ENCODE data around the gene EDN1. TPM values are rescaled to one million over a fixed set of nuclear protein-coding genes. Genes with fewer than 3 reads are reported as not detected.

Gene EDN1
- total and polyA plus RNA-seq, 9 of the 15 experiments (the other 6 are each of a cell fraction or from before 2014, with no cell fraction given), result 0.03 to 0.06 TPM; not detected in 7

DNA sequence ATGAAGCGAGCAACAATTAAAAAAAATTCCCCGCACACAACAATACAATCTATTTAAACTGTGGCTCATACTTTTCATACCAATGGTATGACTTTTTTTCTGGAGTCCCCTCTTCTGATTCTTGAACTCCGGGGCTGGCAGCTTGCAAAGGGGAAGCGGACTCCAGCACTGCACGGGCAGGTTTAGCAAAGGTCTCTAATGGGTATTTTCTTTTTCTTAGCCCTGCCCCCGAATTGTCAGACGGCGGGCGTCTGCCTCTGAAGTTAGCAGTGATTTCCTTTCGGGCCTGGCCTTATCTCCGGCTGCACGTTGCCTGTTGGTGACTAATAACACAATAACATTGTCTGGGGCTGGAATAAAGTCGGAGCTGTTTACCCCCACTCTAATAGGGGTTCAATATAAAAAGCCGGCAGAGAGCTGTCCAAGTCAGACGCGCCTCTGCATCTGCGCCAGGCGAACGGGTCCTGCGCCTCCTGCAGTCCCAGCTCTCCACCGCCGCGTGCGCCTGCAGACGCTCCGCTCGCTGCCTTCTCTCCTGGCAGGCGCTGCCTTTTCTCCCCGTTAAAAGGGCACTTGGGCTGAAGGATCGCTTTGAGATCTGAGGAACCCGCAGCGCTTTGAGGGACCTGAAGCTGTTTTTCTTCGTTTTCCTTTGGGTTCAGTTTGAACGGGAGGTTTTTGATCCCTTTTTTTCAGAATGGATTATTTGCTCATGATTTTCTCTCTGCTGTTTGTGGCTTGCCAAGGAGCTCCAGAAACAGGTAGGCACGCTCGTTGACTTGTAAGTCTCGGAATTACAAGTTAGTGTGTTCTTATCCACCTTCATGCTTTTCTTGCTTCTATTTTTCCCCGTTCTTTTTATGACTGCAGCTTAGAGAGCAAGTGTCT is at the start of gene EDN1 (continued):
- TF ChIP-seq NRF1 (conservative IDR thresholded peaks at IDR 0.05 in 1 of 2, IDR thresholded peaks at IDR 0.05 in 1 of 2) (peak; percentile 48 to 60; a peak in 3 of 4 replicates), HDAC6 (IDR thresholded peaks at IDR 0.05; ENCODE audit: low read depth, low read length) (peak; percentile 90; the same call in 1 of the 2 replicates), HCFC1 (IDR thresholded peaks at IDR 0.05; ENCODE audit: low read depth, low read length) (no peak), ZNF79 (CRISPR knock-in tag; IDR thresholded peaks at IDR 0.05; ENCODE audit: low read depth) (no peak), ZFP1 (CRISPR knock-in tag; IDR thresholded peaks at IDR 0.05) (no peak), CHD4 (IDR thresholded peaks at IDR 0.05; ENCODE audit: insufficient read depth, insufficient replicate concordance, low read depth, low read length, poor library complexity, severe bottlenecking) (no peak), EP300 (IDR thresholded peaks at IDR 0.05; ENCODE audit: low read length) (no peak), SMAD4 (CRISPR knock-in tag; conservative IDR thresholded peaks at IDR 0.05) (peak; percentile 53), RAD21 (CRISPR knock-in tag; conservative IDR thresholded peaks at IDR 0.05 in 1 of 2, IDR thresholded peaks at IDR 0.05 in 1 of 2) (0 out of 4 replicates have a peak, but pooled peaks of 1 of the 2 experiments have one; percentile 19), PHF21A (IDR thresholded peaks at IDR 0.05; ENCODE audit: borderline replicate concordance, low read depth) (peak; percentile 53; the same call in 1 of the 2 replicates), NCOR1 (IDR thresholded peaks at IDR 0.05) (peak; percentile 50; the same call in 1 of the 2 replicates), OTX1 (CRISPR knock-in tag; IDR thresholded peaks at IDR 0.05) (no peak), THRAP3 (IDR thresholded peaks at IDR 0.05; ENCODE audit: borderline replicate concordance) (no peak), PHF20 (IDR thresholded peaks at IDR 0.05; ENCODE audit: partially characterized antibody) (no peak), RCOR1 (IDR thresholded peaks at IDR 0.05; ENCODE audit: borderline replicate concordance in 1 of 2, low read depth in 2 of 2, low read length in 2 of 2) (peak in 1 of 2 experiments; percentile 66; a peak in 1 of 4 replicates), JUN (IDR thresholded peaks at IDR 0.05; ENCODE audit: borderline replicate concordance, low read depth, low read length) (no peak), JUN (CRISPR knock-in tag; IDR thresholded peaks at IDR 0.05; ENCODE audit: borderline replicate concordance) (no peak)
- TF ChIP-seq, protein P1, sequence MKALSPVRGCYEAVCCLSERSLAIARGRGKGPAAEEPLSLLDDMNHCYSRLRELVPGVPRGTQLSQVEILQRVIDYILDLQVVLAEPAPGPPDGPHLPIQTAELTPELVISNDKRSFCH (CRISPR knock-in tag; IDR thresholded peaks at IDR 0.05), result no peak
- TF ChIP-seq, protein P1 (tag; IDR thresholded peaks at IDR 0.05), result no peak
- TF ChIP-seq, protein P2, sequence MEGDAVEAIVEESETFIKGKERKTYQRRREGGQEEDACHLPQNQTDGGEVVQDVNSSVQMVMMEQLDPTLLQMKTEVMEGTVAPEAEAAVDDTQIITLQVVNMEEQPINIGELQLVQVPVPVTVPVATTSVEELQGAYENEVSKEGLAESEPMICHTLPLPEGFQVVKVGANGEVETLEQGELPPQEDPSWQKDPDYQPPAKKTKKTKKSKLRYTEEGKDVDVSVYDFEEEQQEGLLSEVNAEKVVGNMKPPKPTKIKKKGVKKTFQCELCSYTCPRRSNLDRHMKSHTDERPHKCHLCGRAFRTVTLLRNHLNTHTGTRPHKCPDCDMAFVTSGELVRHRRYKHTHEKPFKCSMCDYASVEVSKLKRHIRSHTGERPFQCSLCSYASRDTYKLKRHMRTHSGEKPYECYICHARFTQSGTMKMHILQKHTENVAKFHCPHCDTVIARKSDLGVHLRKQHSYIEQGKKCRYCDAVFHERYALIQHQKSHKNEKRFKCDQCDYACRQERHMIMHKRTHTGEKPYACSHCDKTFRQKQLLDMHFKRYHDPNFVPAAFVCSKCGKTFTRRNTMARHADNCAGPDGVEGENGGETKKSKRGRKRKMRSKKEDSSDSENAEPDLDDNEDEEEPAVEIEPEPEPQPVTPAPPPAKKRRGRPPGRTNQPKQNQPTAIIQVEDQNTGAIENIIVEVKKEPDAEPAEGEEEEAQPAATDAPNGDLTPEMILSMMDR (IDR thresholded peaks at IDR 0.05 in 2 of 3, conservative IDR thresholded peaks at IDR 0.05 in 1 of 3; ENCODE audit: insufficient read depth in 2 of 3, low read depth in 1 of 3, low read length in 3 of 3), result peak in 2 of 3 experiments; percentile 24 to 40; a peak in 2 of 6 replicates
- TF ChIP-seq, protein P3, sequence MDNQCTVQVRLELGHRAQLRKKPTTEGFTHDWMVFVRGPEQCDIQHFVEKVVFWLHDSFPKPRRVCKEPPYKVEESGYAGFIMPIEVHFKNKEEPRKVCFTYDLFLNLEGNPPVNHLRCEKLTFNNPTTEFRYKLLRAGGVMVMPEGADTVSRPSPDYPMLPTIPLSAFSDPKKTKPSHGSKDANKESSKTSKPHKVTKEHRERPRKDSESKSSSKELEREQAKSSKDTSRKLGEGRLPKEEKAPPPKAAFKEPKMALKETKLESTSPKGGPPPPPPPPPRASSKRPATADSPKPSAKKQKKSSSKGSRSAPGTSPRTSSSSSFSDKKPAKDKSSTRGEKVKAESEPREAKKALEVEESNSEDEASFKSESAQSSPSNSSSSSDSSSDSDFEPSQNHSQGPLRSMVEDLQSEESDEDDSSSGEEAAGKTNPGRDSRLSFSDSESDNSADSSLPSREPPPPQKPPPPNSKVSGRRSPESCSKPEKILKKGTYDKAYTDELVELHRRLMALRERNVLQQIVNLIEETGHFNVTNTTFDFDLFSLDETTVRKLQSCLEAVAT (IDR thresholded peaks at IDR 0.05), result no peak
- TF ChIP-seq, protein P4, sequence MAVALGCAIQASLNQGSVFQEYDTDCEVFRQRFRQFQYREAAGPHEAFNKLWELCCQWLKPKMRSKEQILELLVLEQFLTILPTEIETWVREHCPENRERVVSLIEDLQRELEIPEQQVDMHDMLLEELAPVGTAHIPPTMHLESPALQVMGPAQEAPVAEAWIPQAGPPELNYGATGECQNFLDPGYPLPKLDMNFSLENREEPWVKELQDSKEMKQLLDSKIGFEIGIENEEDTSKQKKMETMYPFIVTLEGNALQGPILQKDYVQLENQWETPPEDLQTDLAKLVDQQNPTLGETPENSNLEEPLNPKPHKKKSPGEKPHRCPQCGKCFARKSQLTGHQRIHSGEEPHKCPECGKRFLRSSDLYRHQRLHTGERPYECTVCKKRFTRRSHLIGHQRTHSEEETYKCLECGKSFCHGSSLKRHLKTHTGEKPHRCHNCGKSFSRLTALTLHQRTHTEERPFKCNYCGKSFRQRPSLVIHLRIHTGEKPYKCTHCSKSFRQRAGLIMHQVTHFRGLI (CRISPR knock-in tag; IDR thresholded peaks at IDR 0.05), result no peak
